H1 (cell line): ENCODE data around the gene PROK2. TPM values are rescaled to one million over a fixed set of nuclear protein-coding genes. Genes with fewer than 3 reads are reported as not detected.
A peak's percentile ranks its signal among the peaks of the same experiment; 100 is the strongest.

Experiments used
- BCL11A ChIP-seq, 2 experiments: IDR thresholded peaks; one replicate each; pipeline ENCODE4 v1.6.1; 2011; ENCODE audit warnings: low read depth in 2 of 2, low read length in 2 of 2, mild to moderate bottlenecking in 2 of 2
- CBX5 ChIP-seq: fragments of 300-800, 300-1000 bp; sonication (generic); IDR thresholded peaks from 2 replicates; pipeline ENCODE4 v1.7.1; 2016; ENCODE audit warnings: antibody characterized with exemption, low read length, low read depth
- EP300 ChIP-seq, 2 experiments: IDR thresholded peaks; 1 replicate in 1 of 2; 2 replicates in 1 of 2; pipeline ENCODE4 v1.6.1; 2011 to 2012; ENCODE audit warnings: low read depth in 2 of 2, low read length in 2 of 2, mild to moderate bottlenecking in 2 of 2, borderline replicate concordance in 1 of 2, inconsistent platforms in 1 of 2, moderate library complexity in 1 of 2
- EZH2 ChIP-seq: fragments of 200-600 bp; sonication (generic); IDR thresholded peaks from 2 replicates; pipeline ENCODE4 v1.7.1; 2012; ENCODE audit warnings: low read depth, mild to moderate bottlenecking, moderate library complexity, low read length, inconsistent platforms; ENCODE audit not compliant: severe bottlenecking
- HDAC6 ChIP-seq: IDR thresholded peaks from one replicate; pipeline ENCODE4 v1.7.1; 2012; ENCODE audit warnings: low read depth, mild to moderate bottlenecking, inconsistent platforms, low read length, moderate library complexity
- KDM4A ChIP-seq: IDR thresholded peaks from one replicate; pipeline ENCODE4 v1.7.1; 2012; ENCODE audit warnings: low read depth, mild to moderate bottlenecking, moderate library complexity, low read length, inconsistent platforms; ENCODE audit not compliant: severe bottlenecking
- KDM5A ChIP-seq: fragments of 200-600 bp; IDR thresholded peaks from 2 replicates; pipeline ENCODE4 v1.7.1; 2012; ENCODE audit warnings: mild to moderate bottlenecking, low read length, inconsistent platforms, mixed read lengths
- POLR2AphosphoS5 ChIP-seq: IDR thresholded peaks from 2 replicates; pipeline ENCODE4 v1.6.1; 2011; ENCODE audit warnings: low read depth, low read length
- POU5F1 ChIP-seq: IDR thresholded peaks from 2 replicates; pipeline ENCODE4 v1.6.1; 2011; ENCODE audit warnings: low read depth, mild to moderate bottlenecking, low read length, moderate library complexity
- RAD21 ChIP-seq, 2 experiments: IDR thresholded peaks in 1 of 2; conservative IDR thresholded peaks in 1 of 2; 2 replicates each; pipeline ENCODE4 v1.6.1; 2011; ENCODE audit warnings: low read depth in 2 of 2, low read length in 2 of 2, improper control_type of control experiment in 1 of 2, inconsistent platforms in 1 of 2, mild to moderate bottlenecking in 1 of 2, moderate library complexity in 1 of 2
- RNF2 ChIP-seq: fragments of 200-900, 300-1000 bp; sonication (generic); IDR thresholded peaks from 2 replicates; pipeline ENCODE4 v1.7.1; 2016; ENCODE audit warnings: borderline replicate concordance, low read depth, mild to moderate bottlenecking, antibody characterized with exemption, low read length; ENCODE audit not compliant: poor library complexity, severe bottlenecking; ENCODE audit errors: missing control alignments
- SAP30 ChIP-seq: fragments of 300-600 bp; sonication (generic); IDR thresholded peaks from 2 replicates; pipeline ENCODE4 v1.7.1; 2012; ENCODE audit warnings: low read length, moderate library complexity, mild to moderate bottlenecking, inconsistent platforms; ENCODE audit not compliant: insufficient read depth, insufficient replicate concordance
- SP2 ChIP-seq: IDR thresholded peaks from 2 replicates; pipeline ENCODE4 v1.6.1; 2012; ENCODE audit warnings: mild to moderate bottlenecking, low read length, inconsistent platforms
- SP4 ChIP-seq: IDR thresholded peaks from 2 replicates; pipeline ENCODE4 v1.6.1; 2012; ENCODE audit warnings: low read length, inconsistent platforms
- TBP ChIP-seq: IDR thresholded peaks from 2 replicates; pipeline ENCODE4 v1.6.1; 2011; ENCODE audit warnings: low read depth, low read length, improper control_type of control experiment
- TEAD4 ChIP-seq: IDR thresholded peaks from 2 replicates; pipeline ENCODE4 v1.6.1; 2012; ENCODE audit warnings: low read depth, low read length, inconsistent platforms, mixed read lengths
- ZNF274 ChIP-seq: IDR thresholded peaks from 2 replicates; pipeline ENCODE4 v1.7.0; 2012; ENCODE audit warnings: low read length, borderline replicate concordance; ENCODE audit errors: extremely low read depth
- polyA plus RNA-seq, 7 experiments: library from polyadenylated mRNA; depleted of rRNA in 3 of 7; stranded (reverse) in 5 of 7; unstranded in 2 of 7; fragments of >200 nt in 5 of 7; fragments of 200-250 nt in 2 of 7; gene quantifications; 1 replicate in 5 of 7; 2 replicates in 1 of 7; 4 replicates in 1 of 7; pipeline versions ENCODE4 v1.2.1 to v1.2.3, GENCODE V29; 2011 to 2013; ENCODE audit warnings: missing spikeins in 2 of 7, mixed read lengths in 2 of 7
- total RNA-seq: library from RNA; stranded (reverse); fragmentation: NEBNext Ultra II Directional; extraction: Animal tissue kit (Norgen Biotek cat#: 25700); gene quantifications from 2 replicates; pipeline ENCODE4 v1.2.1, GENCODE V29; 2021
- TF ChIP-seq, protein P1 (sequence below): IDR thresholded peaks from 2 replicates; pipeline ENCODE4 v1.6.1; 2012; ENCODE audit warnings: low read length, inconsistent platforms
- TF ChIP-seq, protein P2 (sequence below): IDR thresholded peaks from 2 replicates; pipeline ENCODE4 v1.6.1; 2012; ENCODE audit warnings: inconsistent platforms

The PROK2 gene
- total and polyA plus RNA-seq, 2 of the 8 experiments (the other 6 are each of a cell fraction or from before 2014, with no cell fraction given): 0.50 to 1.8 TPM

DNA sequence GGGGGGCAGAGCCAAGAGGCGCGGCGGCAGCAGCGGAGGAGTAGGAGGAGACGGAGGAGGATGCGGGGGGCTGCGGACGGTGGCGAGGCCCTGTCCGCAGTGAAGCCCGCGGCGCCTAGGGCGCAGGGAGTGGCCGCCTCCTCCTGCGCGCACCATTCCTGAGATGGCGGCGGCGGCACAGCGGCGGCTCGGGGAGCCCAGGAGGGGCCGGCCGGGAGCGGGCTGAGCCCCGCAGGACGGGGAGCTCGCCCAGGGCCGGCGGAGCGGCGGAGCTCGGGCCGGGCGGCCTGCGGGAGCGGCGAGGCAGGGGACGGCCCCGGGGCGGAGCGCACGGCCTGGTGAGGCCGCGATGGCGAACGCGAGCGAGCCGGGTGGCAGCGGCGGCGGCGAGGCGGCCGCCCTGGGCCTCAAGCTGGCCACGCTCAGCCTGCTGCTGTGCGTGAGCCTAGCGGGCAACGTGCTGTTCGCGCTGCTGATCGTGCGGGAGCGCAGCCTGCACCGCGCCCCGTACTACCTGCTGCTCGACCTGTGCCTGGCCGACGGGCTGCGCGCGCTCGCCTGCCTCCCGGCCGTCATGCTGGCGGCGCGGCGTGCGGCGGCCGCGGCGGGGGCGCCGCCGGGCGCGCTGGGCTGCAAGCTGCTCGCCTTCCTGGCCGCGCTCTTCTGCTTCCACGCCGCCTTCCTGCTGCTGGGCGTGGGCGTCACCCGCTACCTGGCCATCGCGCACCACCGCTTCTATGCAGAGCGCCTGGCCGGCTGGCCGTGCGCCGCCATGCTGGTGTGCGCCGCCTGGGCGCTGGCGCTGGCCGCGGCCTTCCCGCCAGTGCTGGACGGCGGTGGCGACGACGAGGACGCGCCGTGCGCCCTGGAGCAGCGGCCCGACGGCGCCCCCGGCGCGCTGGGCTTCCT lies 31.0 kb downstream of the PROK2 start, which contains the start of gene GPR27 (continued):
- TF ChIP-seq POLR2AphosphoS5 (peak; percentile 17), SP2 (no peak), BCL11A (IDR thresholded peaks at IDR 0.05; ENCODE audit: low read depth in 2 of 2, low read length in 2 of 2) (no peak), HDAC6 (no peak), CBX5 (no peak), RAD21 (IDR thresholded peaks at IDR 0.05 in 1 of 2, conservative IDR thresholded peaks at IDR 0.05 in 1 of 2; ENCODE audit: low read depth in 2 of 2, low read length in 2 of 2) (no peak), SAP30 (no peak), ZNF274 (no peak), KDM5A (no peak), TBP (no peak), SP4 (no peak), TEAD4 (peak; percentile 7; the same call in 1 of the 2 replicates), KDM4A (peak; percentile 89), EP300 (IDR thresholded peaks at IDR 0.05; ENCODE audit: borderline replicate concordance in 1 of 2, low read depth in 2 of 2, low read length in 2 of 2) (no peak), RNF2 (no peak), EZH2 (peak; percentile 10), POU5F1 (no peak)
- TF ChIP-seq, protein P1, sequence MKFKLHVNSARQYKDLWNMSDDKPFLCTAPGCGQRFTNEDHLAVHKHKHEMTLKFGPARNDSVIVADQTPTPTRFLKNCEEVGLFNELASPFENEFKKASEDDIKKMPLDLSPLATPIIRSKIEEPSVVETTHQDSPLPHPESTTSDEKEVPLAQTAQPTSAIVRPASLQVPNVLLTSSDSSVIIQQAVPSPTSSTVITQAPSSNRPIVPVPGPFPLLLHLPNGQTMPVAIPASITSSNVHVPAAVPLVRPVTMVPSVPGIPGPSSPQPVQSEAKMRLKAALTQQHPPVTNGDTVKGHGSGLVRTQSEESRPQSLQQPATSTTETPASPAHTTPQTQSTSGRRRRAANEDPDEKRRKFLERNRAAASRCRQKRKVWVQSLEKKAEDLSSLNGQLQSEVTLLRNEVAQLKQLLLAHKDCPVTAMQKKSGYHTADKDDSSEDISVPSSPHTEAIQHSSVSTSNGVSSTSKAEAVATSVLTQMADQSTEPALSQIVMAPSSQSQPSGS: no peak
- TF ChIP-seq, protein P2, sequence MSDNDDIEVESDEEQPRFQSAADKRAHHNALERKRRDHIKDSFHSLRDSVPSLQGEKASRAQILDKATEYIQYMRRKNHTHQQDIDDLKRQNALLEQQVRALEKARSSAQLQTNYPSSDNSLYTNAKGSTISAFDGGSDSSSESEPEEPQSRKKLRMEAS: peak; percentile 80; the same call in 1 of the 2 replicates
